GM12873 (cell line): ENCODE results near the gene DLG2.

Experiments
- TF ChIP-seq, protein P1 (sequence below): IDR thresholded peaks from 2 replicates; pipeline ENCODE4 v1.5.1; 2012; ENCODE audit warnings: low read depth, mild to moderate bottlenecking, moderate library complexity, low read length, control low read depth; ENCODE audit not compliant: insufficient read depth; ENCODE audit errors: missing control alignments

Gene DLG2

DNA sequence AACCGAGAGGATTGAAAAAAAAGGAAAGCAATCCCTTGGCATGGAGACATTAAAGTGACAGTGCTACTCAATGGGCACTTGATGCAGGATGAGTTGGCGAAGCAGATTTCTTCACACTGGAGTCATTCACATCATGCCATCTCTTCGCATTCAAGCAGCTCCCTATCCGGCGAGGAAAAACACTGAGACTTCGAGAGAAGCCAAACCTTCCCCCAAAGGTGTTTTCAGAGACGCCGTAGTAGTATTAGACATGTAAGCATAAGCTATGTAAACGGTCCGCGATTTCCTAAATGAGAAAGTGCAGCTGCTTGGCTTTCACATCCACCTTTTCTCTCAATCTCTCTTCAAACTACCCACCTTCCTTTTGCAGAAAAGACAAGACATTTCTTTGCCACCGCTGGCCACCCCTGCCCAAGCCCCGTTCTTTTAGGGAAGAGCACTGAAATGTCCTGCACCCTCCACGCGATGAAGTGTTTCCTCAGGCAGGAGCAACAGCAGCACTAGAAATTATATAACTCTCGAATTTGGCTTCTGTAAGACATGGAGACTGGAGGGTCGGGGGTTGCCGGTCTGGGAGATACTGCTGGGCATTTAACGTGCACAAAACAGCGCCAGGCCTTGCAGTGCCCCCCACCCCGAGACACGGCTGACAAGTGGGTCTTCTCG lies at the start of gene DLG2:
DLG2 (minus strand) TSS at position 13 of the 666 bp plus-strand sequence.
- TF ChIP-seq, protein P1, sequence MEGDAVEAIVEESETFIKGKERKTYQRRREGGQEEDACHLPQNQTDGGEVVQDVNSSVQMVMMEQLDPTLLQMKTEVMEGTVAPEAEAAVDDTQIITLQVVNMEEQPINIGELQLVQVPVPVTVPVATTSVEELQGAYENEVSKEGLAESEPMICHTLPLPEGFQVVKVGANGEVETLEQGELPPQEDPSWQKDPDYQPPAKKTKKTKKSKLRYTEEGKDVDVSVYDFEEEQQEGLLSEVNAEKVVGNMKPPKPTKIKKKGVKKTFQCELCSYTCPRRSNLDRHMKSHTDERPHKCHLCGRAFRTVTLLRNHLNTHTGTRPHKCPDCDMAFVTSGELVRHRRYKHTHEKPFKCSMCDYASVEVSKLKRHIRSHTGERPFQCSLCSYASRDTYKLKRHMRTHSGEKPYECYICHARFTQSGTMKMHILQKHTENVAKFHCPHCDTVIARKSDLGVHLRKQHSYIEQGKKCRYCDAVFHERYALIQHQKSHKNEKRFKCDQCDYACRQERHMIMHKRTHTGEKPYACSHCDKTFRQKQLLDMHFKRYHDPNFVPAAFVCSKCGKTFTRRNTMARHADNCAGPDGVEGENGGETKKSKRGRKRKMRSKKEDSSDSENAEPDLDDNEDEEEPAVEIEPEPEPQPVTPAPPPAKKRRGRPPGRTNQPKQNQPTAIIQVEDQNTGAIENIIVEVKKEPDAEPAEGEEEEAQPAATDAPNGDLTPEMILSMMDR = no peak

DNA sequence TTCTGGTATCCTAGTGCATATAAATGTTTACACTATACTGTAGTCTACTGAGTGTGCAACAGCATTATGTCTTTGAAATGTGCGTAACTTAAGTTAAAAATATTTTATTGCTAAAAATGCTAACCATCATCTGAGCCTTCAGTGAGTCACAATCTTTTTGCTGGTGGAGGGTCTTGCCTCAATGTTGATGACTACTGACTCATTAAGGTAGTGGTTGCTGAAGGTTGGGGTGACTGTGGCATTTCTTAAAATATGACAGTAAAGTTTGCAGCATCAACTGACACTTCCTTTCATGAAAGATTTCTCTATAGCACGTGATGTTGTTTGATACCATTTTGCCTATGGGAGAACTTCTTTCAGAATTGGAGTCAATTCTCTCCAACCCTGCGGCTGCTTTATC lies 46.2 kb upstream of the DLG2 start:
- TF ChIP-seq, protein P1 = no peak

DNA sequence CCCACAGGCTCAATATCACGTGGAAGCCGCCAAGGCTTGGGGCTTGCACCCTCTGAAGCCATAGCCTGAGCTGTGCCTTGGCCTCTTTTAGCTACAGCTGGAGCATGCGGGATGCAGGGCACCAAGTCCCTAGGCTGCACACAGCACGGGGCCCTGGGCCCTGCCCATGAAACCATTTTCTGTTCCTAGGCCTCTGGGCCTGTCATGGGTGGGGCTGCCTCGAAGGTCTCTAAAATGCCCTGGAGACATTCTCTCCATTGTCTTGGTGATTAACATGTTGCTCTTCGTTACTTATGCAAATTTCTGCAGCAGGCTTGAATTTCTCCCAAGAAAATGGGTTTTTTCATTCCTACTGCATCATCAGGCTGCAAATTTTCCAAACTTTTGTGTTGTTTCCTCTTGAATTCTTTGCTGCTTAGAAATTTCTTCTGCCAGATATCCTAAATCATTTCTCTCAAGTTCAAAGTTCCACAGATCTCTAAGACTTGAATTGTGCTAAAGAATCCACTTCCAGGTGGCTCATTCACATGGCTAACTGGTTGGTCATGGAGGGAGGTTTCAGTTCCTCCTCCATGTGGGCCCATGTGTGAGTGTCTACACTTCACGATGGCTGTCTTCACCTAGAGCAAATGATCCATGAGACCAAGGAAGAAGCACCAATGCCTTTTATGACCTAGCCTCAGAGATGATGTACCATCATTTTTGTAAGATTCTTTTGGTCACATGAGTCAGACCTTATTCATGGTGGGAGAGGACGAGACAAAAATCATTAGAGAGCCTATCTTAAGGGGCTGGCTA lies 45.2 kb upstream of the DLG2 start:
- TF ChIP-seq, protein P1 = no peak

DNA sequence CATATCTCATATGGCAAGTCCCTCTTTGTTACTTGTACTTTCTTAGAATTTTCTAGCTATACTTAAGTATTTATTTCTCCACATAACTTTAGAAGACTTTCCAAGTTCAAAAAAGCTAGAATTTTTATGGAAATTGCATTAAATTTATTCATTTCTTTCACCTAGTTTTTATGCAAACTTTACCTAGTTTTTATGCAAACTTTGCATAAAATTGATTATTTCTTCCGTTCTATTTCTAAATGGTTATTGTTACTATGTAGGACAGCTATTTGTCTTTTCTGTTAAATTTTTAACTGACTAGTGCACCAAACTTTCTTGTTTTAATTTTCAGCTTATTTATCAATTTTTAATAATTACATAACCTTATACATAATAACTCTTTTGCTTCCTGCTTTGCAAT lies 41.0 kb upstream of the DLG2 start:
- TF ChIP-seq, protein P1 = no peak

DNA sequence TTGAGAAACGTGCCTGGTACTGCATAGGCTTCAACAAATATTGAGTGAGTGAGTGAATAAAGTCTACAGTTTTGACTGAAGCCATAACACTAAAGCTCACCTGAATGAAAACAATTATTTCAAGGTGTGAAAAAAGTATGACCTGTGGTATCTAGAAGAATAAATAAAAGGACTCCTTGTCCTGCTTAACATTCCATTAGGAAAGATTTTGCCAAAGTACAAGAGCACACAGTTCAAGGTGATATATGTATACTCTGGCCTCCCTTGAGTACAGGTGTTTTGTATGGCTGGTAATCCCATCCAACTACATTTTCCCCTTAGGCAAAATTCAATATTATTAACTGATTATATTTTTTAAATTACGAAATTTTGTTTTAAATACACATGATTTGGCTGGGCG lies 39.5 kb upstream of the DLG2 start:
- TF ChIP-seq, protein P1 = no peak

DNA sequence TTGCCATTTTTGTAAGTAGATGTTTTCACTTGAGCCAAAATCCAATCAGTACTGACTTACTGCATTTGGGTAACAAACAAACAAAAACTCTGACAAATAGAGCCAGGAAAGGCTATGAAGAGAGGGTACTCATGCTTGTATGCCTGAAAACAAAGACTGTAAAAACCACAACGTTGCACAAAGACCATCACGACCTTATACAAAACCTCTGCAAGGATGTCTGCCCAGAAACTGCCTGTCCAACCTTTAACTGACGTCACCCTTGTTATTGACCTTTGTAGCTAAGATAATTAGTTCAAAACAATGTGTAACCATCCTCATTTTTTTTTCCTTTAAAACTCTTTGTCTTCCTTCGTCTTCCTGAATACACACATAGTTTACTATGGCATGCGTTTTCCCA lies 38.6 kb upstream of the DLG2 start:
- TF ChIP-seq, protein P1 = no peak

DNA sequence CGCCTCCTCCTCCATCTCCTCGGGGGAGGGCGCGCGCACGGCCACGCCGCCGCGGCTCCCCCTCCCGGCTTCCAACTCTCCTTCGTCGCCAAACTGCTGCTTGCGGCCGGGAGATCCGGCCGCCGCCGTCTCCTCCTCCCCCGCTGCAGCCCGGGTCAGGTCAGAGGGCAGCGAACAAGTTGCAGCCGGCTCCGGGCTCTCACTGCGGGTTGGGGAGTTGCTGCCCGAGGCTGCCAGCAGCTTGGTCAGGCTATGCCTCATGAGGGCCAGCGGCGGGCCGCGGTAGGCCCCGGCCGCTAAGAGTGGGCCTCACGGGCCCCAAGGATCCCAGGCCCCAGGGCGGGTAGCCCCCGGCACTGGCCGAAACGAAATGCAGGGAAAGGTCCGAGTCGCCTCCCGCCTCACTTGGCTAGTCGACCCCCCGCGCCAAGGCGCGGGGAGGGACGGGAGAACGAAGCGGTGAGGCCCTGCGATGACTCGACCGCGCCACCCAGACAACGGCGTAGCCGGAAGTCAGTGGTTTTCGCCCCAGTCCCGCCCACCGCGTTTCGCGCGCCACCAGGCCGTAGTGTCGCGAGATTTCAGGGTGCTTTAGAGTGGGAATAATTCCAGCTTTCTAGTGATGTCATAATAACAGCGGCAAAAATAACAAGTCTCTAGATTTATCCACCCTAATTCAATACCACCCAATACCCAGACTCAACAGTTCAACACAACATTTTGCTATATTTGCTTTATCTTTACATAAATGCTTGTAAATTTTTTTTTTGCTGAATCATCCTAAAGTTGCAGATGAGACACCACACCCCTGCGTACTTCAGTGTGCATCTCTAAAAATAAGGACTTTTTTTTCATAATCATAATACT lies 37.7 kb upstream of the DLG2 start, which contains the start of gene CREBZF:
CREBZF (minus strand) TSS at position 515 of the 867 bp plus-strand sequence; CDS start at position 261, 254 bp downstream.
- TF ChIP-seq, protein P1 = no peak
